Suppressor macrophage treated with lipopolysaccharide for 4 hours (primary cell): ENCODE data around the gene HNRNPLL.
"Not testable (repeated sequence)": the region's sequence is repeated elsewhere in the genome, so short reads cannot be mapped to it uniquely, and the experiment has no call there.

Experiments
- DNase-seq: peaks from one replicate; pipeline ENCODE4 v3.0.0-alpha.2; 2020

Gene HNRNPLL

GRCh38 chr2:38549071-38549704 is 53.5 kb downstream of the HNRNPLL start:
- no peak for DNase-seq

- no peak for DNase-seq
Measured at GRCh38 chr2:38547791-38548190, 54.9 kb downstream of the HNRNPLL start.

- no peak for DNase-seq
Measured at GRCh38 chr2:38546585-38546984, 56.1 kb downstream of the HNRNPLL start.

GRCh38 chr2:38546064-38546463 is 56.7 kb downstream of the HNRNPLL start:
- no peak for DNase-seq

- not testable (repeated sequence) for DNase-seq
Measured at GRCh38 chr2:38542248-38542631, 60.5 kb downstream of the HNRNPLL start.

GRCh38 chr2:38540580-38541286 is 62.0 kb downstream of the HNRNPLL start:
- DNase-seq = no peak

- no peak for DNase-seq
Measured at GRCh38 chr2:38539086-38539485, 63.6 kb downstream of the HNRNPLL start.

GRCh38 chr2:38537937-38538525 is 64.7 kb downstream of the HNRNPLL start:
- no peak for DNase-seq

- not testable (repeated sequence) for DNase-seq
Measured at GRCh38 chr2:38537296-38537695, 65.4 kb downstream of the HNRNPLL start.

GRCh38 chr2:38535744-38536506 is 66.8 kb downstream of the HNRNPLL start:
- DNase-seq = peak; percentile 83

- no peak for DNase-seq
Measured at GRCh38 chr2:38535404-38535743, 67.4 kb downstream of the HNRNPLL start.

- no peak for DNase-seq
Measured at GRCh38 chr2:38534746-38535403, 67.9 kb downstream of the HNRNPLL start.

GRCh38 chr2:38533757-38534545 is 68.8 kb downstream of the HNRNPLL start:
- no peak for DNase-seq

- DNase-seq = peak; percentile 79
Measured at GRCh38 chr2:38533180-38533579, 69.5 kb downstream of the HNRNPLL start.

GRCh38 chr2:38532366-38532765 is 70.4 kb downstream of the HNRNPLL start:
- no peak for DNase-seq

GRCh38 chr2:38529208-38529607 is 73.5 kb downstream of the HNRNPLL start:
- DNase-seq = no peak

- DNase-seq = no peak
Measured at GRCh38 chr2:38528534-38528933, 74.2 kb downstream of the HNRNPLL start.

GRCh38 chr2:38528008-38528442 is 74.7 kb downstream of the HNRNPLL start:
- peak; percentile 43 for DNase-seq

GRCh38 chr2:38527338-38528007 is 75.3 kb downstream of the HNRNPLL start:
- no peak for DNase-seq

GRCh38 chr2:38526195-38526594 is 76.5 kb downstream of the HNRNPLL start:
- DNase-seq = no peak

GRCh38 chr2:38524580-38524979 is 78.1 kb downstream of the HNRNPLL start:
- no peak for DNase-seq
